Measurements from ENCODE around the gene NUP188.

Gene NUP188

DNA sequence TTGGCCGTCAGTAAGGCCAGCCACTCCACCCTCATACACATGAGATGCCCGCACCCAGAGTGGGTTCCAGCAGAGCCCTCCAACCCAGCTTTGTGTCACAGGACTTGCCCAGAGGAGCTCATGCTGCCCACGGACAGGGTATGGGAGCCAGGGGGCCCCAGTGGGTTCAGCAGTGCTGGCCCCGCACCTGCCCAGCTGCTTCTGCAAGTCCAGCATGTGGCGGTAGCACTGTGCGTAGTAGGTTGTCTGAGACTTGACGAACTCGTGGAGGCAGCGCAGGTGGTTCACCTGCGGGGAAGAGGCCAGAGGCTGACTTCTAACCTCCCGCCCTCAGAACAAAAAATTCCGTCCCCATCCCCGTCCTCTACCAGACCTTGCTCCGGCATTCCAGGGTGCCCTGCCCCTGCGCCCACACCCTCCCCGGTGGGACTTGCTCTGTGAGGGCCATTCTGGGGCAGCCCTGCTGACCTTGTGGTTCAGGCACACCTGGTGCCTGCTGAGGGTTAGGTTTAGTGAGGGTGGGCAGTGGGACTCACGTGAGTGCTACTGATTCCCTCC lies 62.2 kb downstream of the NUP188 start:
- no peak overlapping the region for H3K27ac Mint-ChIP-seq
- peaks cover 15% of the 10 kb centered on the region for H3K4me1 Mint-ChIP-seq
- H3K4me3 Mint-ChIP-seq, result no peak overlapping the region
- H3K27me3 Mint-ChIP-seq (ENCODE audit: low read depth), result no peaks in the 10 kb centered on the region
- peaks cover 37% of the 10 kb centered on the region for H3K36me3 Mint-ChIP-seq (ENCODE audit: low read depth)
- no peaks in the 10 kb centered on the region for H3K9me3 Mint-ChIP-seq
- no peak for TF ChIP-seq CTCF (IDR thresholded peaks at IDR 0.05; ENCODE audit: unreplicated experiment in 3 of 3)

DNA sequence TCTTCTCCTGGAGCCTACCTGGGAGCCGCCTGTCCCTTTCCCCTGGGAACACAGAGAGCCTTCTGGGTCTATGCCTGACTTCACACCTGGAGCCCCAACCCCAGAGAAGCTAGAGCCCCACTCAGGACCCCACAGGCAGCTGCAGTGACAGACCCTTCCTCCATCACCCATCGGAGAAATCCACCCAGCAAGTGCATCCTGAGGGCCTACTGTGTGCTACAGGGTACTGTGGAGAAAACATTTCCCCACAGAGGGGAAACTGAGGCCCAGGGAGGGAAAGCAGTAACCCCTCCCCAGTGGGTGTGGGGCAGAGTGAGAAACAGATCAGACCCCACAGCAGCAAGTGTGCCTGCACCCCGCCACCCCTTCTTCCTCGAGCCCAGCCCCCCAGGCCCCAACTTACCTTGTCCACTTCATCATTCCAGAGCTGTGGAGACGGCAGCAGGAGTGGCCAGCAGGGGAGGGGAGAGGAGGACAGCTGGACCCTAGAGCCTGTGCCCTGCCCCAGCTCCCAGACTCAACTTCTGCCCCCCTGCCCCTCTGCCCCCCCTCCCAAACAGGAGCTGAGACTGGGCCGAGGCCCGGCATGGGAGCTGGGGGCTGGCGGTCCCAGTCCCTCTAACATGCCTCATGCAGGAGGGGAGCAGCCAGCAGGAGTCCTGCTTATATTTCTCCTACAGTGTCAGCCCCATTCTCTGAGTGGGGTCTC lies 62.9 kb downstream of the NUP188 start:
- Mint-ChIP-seq H3K9me3 (no peaks in the 10 kb centered on the region), H3K27me3 (ENCODE audit: low read depth) (no peaks in the 10 kb centered on the region), H3K4me3 (no peak overlapping the region), H3K36me3 (ENCODE audit: low read depth) (peaks cover 39% of the 10 kb centered on the region), H3K4me1 (peaks cover 15% of the 10 kb centered on the region), H3K27ac (peak overlapping the region in 1 of 3 experiments; percentile 86)
- no peak for TF ChIP-seq CTCF (IDR thresholded peaks at IDR 0.05; ENCODE audit: unreplicated experiment in 3 of 3)

DNA sequence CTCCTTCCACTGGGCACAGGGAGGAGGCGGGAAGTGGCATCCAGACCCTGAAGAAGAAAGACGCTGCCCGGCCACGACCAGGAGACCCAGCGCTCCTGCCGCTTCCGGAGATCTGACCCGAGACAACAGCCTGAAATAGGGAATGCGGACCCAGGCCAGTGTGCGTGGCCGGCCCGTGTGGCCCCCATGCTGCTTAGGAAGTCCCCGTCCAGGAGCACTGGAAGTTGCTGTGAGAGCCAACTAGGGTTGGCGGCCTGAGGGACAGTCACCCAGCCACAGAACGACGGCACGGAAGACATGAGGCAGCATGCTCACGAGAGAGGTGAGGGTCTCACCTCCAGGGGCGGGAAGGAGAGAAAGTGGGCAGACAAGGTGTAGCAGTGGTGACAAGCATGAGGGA lies 63.7 kb downstream of the NUP188 start:
- no peak overlapping the region for H3K4me3 Mint-ChIP-seq
- no peaks in the 10 kb centered on the region for H3K27me3 Mint-ChIP-seq (ENCODE audit: low read depth)
- H3K4me1 Mint-ChIP-seq, result peaks cover 15% of the 10 kb centered on the region
- H3K27ac Mint-ChIP-seq, result peak overlapping the region in 2 of 3 experiments; percentile 24 to 86
- H3K9me3 Mint-ChIP-seq, result no peaks in the 10 kb centered on the region
- H3K36me3 Mint-ChIP-seq (ENCODE audit: low read depth), result peaks cover 38% of the 10 kb centered on the region
- TF ChIP-seq CTCF (IDR thresholded peaks at IDR 0.05; ENCODE audit: unreplicated experiment in 3 of 3), result no peak

GRCh38 chr9:129011761-129012181 lies 64.3 kb downstream of the NUP188 start:
- Mint-ChIP-seq H3K27me3 (ENCODE audit: low read depth) (no peaks in the 10 kb centered on the region), H3K36me3 (ENCODE audit: low read depth) (peaks cover 34% of the 10 kb centered on the region), H3K9me3 (no peaks in the 10 kb centered on the region), H3K27ac (peak overlapping the region in 2 of 3 experiments; percentile 26 to 86), H3K4me3 (no peak overlapping the region), H3K4me1 (peaks cover 15% of the 10 kb centered on the region)
- TF ChIP-seq CTCF (IDR thresholded peaks at IDR 0.05; ENCODE audit: unreplicated experiment in 3 of 3), result no peak

- peaks cover 34% of the 10 kb centered on the region for H3K36me3 Mint-ChIP-seq (ENCODE audit: low read depth)
- peak overlapping the region in 1 of 3 experiments; percentile 86 for H3K27ac Mint-ChIP-seq
- TF ChIP-seq CTCF (IDR thresholded peaks at IDR 0.05; ENCODE audit: unreplicated experiment in 3 of 3), result no peak
Observed at GRCh38 chr9:129012343-129012742, 64.8 kb downstream of the NUP188 start.

More at GRCh38 chr9:129012343-129012742, 64.8 kb downstream of the NUP188 start:
- Mint-ChIP-seq H3K4me1 (peaks cover 14% of the 10 kb centered on the region), H3K4me3 (no peak overlapping the region), H3K27me3 (ENCODE audit: low read depth) (no peaks in the 10 kb centered on the region), H3K9me3 (no peaks in the 10 kb centered on the region)

Measured in nephron (organoid).